HG02571 (cell line): ENCODE results near the gene DMRT1.

Source experiments
- ATAC-seq: cut with Tn5 transposase; IDR thresholded peaks from one replicate; pipeline ENCODE4 v1.9.1; 2021; ENCODE audit warnings: mild to moderate bottlenecking, moderate library complexity; ENCODE audit not compliant: unreplicated experiment

Gene DMRT1

GRCh38 chr9:969310-970150 is 128.0 kb downstream of the DMRT1 start:
- ATAC-seq = no peak

GRCh38 chr9:970151-970996 is 128.9 kb downstream of the DMRT1 start:
- no peak for ATAC-seq

- ATAC-seq = no peak
Measured at GRCh38 chr9:971901-972500, 130.5 kb downstream of the DMRT1 start.

- no peak for ATAC-seq
Measured at GRCh38 chr9:972501-973294, 131.2 kb downstream of the DMRT1 start.

GRCh38 chr9:973295-973834 is 131.9 kb downstream of the DMRT1 start:
- ATAC-seq = no peak

GRCh38 chr9:974031-974995 is 132.8 kb downstream of the DMRT1 start:
- ATAC-seq = no peak

GRCh38 chr9:974996-975739 is 133.7 kb downstream of the DMRT1 start:
- ATAC-seq = no peak

GRCh38 chr9:975740-976257 is 134.3 kb downstream of the DMRT1 start:
- ATAC-seq = no peak

- no peak for ATAC-seq
Measured at GRCh38 chr9:976258-976942, 134.9 kb downstream of the DMRT1 start, which contains the start of gene DMRT3. Gene DMRT3, plus strand, starts transcription at chr9:976655. Its CDS starts 347 bp downstream, at chr9:977002.

GRCh38 chr9:976943-977837 is 135.7 kb downstream of the DMRT1 start:
- ATAC-seq = no peak

GRCh38 chr9:977838-978830 is 136.6 kb downstream of the DMRT1 start:
- ATAC-seq = no peak

GRCh38 chr9:979983-980382 is 138.5 kb downstream of the DMRT1 start:
- ATAC-seq = no peak

- ATAC-seq = no peak
Measured at GRCh38 chr9:980640-981039, 139.1 kb downstream of the DMRT1 start.

- ATAC-seq = no peak
Measured at GRCh38 chr9:981491-981898, 140.0 kb downstream of the DMRT1 start.

GRCh38 chr9:982394-983230 is 141.1 kb downstream of the DMRT1 start:
- no peak for ATAC-seq
